ENCODE results near the gene ATP23. TPM values are rescaled to one million over a fixed set of nuclear protein-coding genes. Genes with fewer than 3 reads are reported as not detected.
A peak's percentile ranks its signal among the peaks of the same experiment; 100 is the strongest.

Gene ATP23
- total RNA-seq, 2 donors from 2014 or later, result 5.7 to 12.5 TPM

DNA sequence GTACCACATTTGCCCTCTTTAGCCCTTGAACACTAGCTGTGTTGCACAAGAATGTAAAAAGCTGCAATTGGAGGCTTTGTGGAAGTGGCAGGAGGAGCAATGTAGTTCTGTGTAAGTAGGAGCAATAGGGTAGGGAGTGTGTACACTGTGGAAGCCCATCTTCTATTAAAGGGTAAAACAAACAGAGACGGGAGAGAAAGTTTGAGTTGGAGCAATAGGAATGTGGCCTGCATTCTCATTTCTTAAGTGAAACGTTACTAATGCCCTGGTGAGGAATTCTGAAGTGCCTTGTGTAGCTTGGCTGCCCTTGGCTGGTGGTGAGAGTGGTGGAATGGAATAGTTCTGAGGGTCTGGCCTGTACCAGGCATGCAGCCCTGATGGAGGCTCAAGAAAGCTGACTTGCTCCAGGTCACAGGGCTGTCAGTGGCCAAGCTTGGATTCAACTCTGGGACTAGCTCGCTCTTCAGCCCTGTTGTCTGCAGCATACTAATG, 38.8 kb upstream of the ATP23 start:
- DNase-seq (ENCODE audit: low spot score) (no peak), ATAC-seq (no peak)
- Mint-ChIP-seq H3K4me1 (ENCODE audit: low read depth in 2 of 2) (peaks cover 21 to 30% of the 10 kb centered on the region in 2 donors), H3K36me3 (no peaks in the 10 kb centered on the region), H3K9me3 (no peaks in the 10 kb centered on the region), H3K27me3 (peaks cover 14 to 25% of the 10 kb centered on the region in 2 donors), H3K27ac (no peak overlapping the region), H3K4me3 (no peak overlapping the region)

- no peak overlapping the region for H3K27ac Mint-ChIP-seq
- no peak overlapping the region for H3K4me3 Mint-ChIP-seq
- peaks cover 14 to 26% of the 10 kb centered on the region in 2 donors for H3K27me3 Mint-ChIP-seq
- H3K4me1 Mint-ChIP-seq (ENCODE audit: low read depth in 2 of 2), result peaks cover 6 to 11% of the 10 kb centered on the region in 2 donors
- no peak for DNase-seq (ENCODE audit: low spot score)
- H3K36me3 Mint-ChIP-seq, result no peaks in the 10 kb centered on the region
- no peaks in the 10 kb centered on the region for H3K9me3 Mint-ChIP-seq
- ATAC-seq, result no peak
Observed at GRCh38 chr12:57904426-57904825, 36.9 kb upstream of the ATP23 start.

- peak; percentile 72 for DNase-seq (ENCODE audit: low spot score)
- peaks cover 16 to 31% of the 10 kb centered on the region in 2 donors for H3K27me3 Mint-ChIP-seq
- peaks cover 5 to 6% of the 10 kb centered on the region in 2 donors for H3K4me1 Mint-ChIP-seq (ENCODE audit: low read depth in 2 of 2)
- peak overlapping the region; percentile 12 to 38 for H3K27ac Mint-ChIP-seq
- ATAC-seq, result peak; percentile 94
- H3K9me3 Mint-ChIP-seq, result no peaks in the 10 kb centered on the region
- H3K4me3 Mint-ChIP-seq, result peak overlapping the region; percentile 46
- H3K36me3 Mint-ChIP-seq, result no peaks in the 10 kb centered on the region
Observed at GRCh38 chr12:57904848-57905811, 36.2 kb upstream of the ATP23 start.

- Mint-ChIP-seq H3K4me1 (ENCODE audit: low read depth in 2 of 2) (peaks cover 5 to 6% of the 10 kb centered on the region in 2 donors), H3K9me3 (no peaks in the 10 kb centered on the region), H3K36me3 (no peaks in the 10 kb centered on the region), H3K27ac (peak overlapping the region in 1 of 2 donors; percentile 38), H3K4me3 (no peak overlapping the region), H3K27me3 (peaks cover 19 to 31% of the 10 kb centered on the region in 2 donors)
- ATAC-seq (no peak), DNase-seq (ENCODE audit: low spot score) (no peak)
Observed at GRCh38 chr12:57905812-57906475, 35.4 kb upstream of the ATP23 start.

DNA sequence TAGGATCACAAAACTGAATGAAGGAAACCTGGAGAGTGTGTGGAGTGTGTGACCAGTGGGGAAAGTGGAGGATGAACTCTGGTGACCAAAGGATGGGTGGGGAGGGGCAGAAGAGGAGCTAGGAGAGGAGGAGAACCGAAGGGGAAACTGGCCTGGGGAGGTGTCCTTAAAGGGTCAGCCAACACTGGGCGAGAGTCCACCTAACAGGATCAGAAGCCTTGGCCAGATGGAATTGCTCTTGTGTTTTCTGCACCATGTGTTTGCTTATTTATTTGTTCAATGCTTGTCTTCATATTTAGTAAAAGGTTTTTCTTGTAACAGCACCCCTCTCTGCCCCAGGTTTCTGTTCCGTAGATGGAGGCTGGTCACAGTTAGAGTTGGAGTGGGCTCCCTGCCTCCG, 34.5 kb upstream of the ATP23 start:
- no peaks in the 10 kb centered on the region for H3K9me3 Mint-ChIP-seq
- H3K27ac Mint-ChIP-seq, result no peak overlapping the region
- H3K4me3 Mint-ChIP-seq, result no peak overlapping the region
- H3K4me1 Mint-ChIP-seq (ENCODE audit: low read depth in 2 of 2), result peaks cover 5 to 6% of the 10 kb centered on the region in 2 donors
- DNase-seq (ENCODE audit: low spot score), result no peak
- H3K27me3 Mint-ChIP-seq, result peaks cover 19 to 31% of the 10 kb centered on the region in 2 donors
- H3K36me3 Mint-ChIP-seq, result no peaks in the 10 kb centered on the region
- ATAC-seq, result no peak

- no peaks in the 10 kb centered on the region for H3K9me3 Mint-ChIP-seq
- DNase-seq (ENCODE audit: low spot score) (no peak), ATAC-seq (no peak)
- H3K27me3 Mint-ChIP-seq, result peaks cover 19 to 31% of the 10 kb centered on the region in 2 donors
- H3K4me1 Mint-ChIP-seq (ENCODE audit: low read depth in 2 of 2), result peaks cover 5 to 6% of the 10 kb centered on the region in 2 donors
- no peak overlapping the region for H3K27ac Mint-ChIP-seq
- no peak overlapping the region for H3K4me3 Mint-ChIP-seq
- no peaks in the 10 kb centered on the region for H3K36me3 Mint-ChIP-seq
Observed at GRCh38 chr12:57907281-57907680, 34.1 kb upstream of the ATP23 start.

- Mint-ChIP-seq H3K4me3 (no peak overlapping the region), H3K4me1 (ENCODE audit: low read depth in 2 of 2) (peaks cover 5 to 6% of the 10 kb centered on the region in 2 donors), H3K9me3 (no peaks in the 10 kb centered on the region), H3K27ac (no peak overlapping the region), H3K27me3 (peaks cover 19 to 31% of the 10 kb centered on the region in 2 donors), H3K36me3 (no peaks in the 10 kb centered on the region)
- DNase-seq (ENCODE audit: low spot score) (no peak), ATAC-seq (no peak)
Observed at GRCh38 chr12:57908511-57908910, 32.9 kb upstream of the ATP23 start.

- no peak overlapping the region for H3K4me3 Mint-ChIP-seq
- DNase-seq (ENCODE audit: low spot score) (no peak), ATAC-seq (no peak)
- no peaks in the 10 kb centered on the region for H3K36me3 Mint-ChIP-seq
- H3K27ac Mint-ChIP-seq, result no peak overlapping the region
- peaks cover 5 to 6% of the 10 kb centered on the region in 2 donors for H3K4me1 Mint-ChIP-seq (ENCODE audit: low read depth in 2 of 2)
- no peaks in the 10 kb centered on the region for H3K9me3 Mint-ChIP-seq
- peaks cover 19 to 31% of the 10 kb centered on the region in 2 donors for H3K27me3 Mint-ChIP-seq
Observed at GRCh38 chr12:57909056-57909455, 32.3 kb upstream of the ATP23 start.

GRCh38 chr12:57909611-57910010, 31.8 kb upstream of the ATP23 start:
- H3K4me1 Mint-ChIP-seq (ENCODE audit: low read depth in 2 of 2), result peaks cover 5 to 6% of the 10 kb centered on the region in 2 donors
- no peak for DNase-seq (ENCODE audit: low spot score)
- peaks cover 23 to 31% of the 10 kb centered on the region in 2 donors for H3K27me3 Mint-ChIP-seq
- no peaks in the 10 kb centered on the region for H3K9me3 Mint-ChIP-seq
- no peaks in the 10 kb centered on the region for H3K36me3 Mint-ChIP-seq
- no peak for ATAC-seq
- H3K27ac Mint-ChIP-seq, result no peak overlapping the region
- H3K4me3 Mint-ChIP-seq, result no peak overlapping the region

GRCh38 chr12:57918147-57918546, 23.2 kb upstream of the ATP23 start:
- H3K27me3 Mint-ChIP-seq, result peaks cover 0 to 7% of the 10 kb centered on the region in 2 donors
- H3K27ac Mint-ChIP-seq, result no peak overlapping the region
- no peaks in the 10 kb centered on the region for H3K9me3 Mint-ChIP-seq
- no peaks in the 10 kb centered on the region for H3K36me3 Mint-ChIP-seq
- ATAC-seq (no peak), DNase-seq (ENCODE audit: low spot score) (no peak)
- H3K4me1 Mint-ChIP-seq (ENCODE audit: low read depth in 2 of 2), result no peaks in the 10 kb centered on the region
- H3K4me3 Mint-ChIP-seq, result no peak overlapping the region

- Mint-ChIP-seq H3K27ac (no peak overlapping the region), H3K4me3 (no peak overlapping the region), H3K9me3 (no peaks in the 10 kb centered on the region), H3K4me1 (ENCODE audit: low read depth in 2 of 2) (no peaks in the 10 kb centered on the region), H3K36me3 (no peaks in the 10 kb centered on the region), H3K27me3 (no peaks in the 10 kb centered on the region)
- ATAC-seq, result no peak
- DNase-seq (ENCODE audit: low spot score), result no peak
Observed at GRCh38 chr12:57927086-57927485, 14.3 kb upstream of the ATP23 start.

GRCh38 chr12:57929092-57929830, 12.1 kb upstream of the ATP23 start:
- DNase-seq (ENCODE audit: low spot score) (no peak), ATAC-seq (no peak)
- H3K27me3 Mint-ChIP-seq, result no peaks in the 10 kb centered on the region
- H3K27ac Mint-ChIP-seq, result no peak overlapping the region
- peaks cover 0 to under 1% of the 10 kb centered on the region in 2 donors for H3K4me1 Mint-ChIP-seq (ENCODE audit: low read depth in 2 of 2)
- H3K9me3 Mint-ChIP-seq, result no peaks in the 10 kb centered on the region
- H3K4me3 Mint-ChIP-seq, result no peak overlapping the region
- H3K36me3 Mint-ChIP-seq, result no peaks in the 10 kb centered on the region

- Mint-ChIP-seq H3K4me3 (peak overlapping the region; percentile 95), H3K9me3 (no peaks in the 10 kb centered on the region), H3K27ac (peak overlapping the region; percentile 96 to 98), H3K36me3 (peaks cover 5% of the 10 kb centered on the region), H3K27me3 (no peaks in the 10 kb centered on the region), H3K4me1 (ENCODE audit: low read depth in 2 of 2) (peaks cover 25 to 44% of the 10 kb centered on the region in 2 donors)
- ATAC-seq (no peak), DNase-seq (ENCODE audit: low spot score) (no peak)
Observed at GRCh38 chr12:57934819-57935218, 6.5 kb upstream of the ATP23 start.

All from natural killer cell treated with Interleukin-12 subunit alpha and Interleukin-12 subunit beta and Interleukin-15 and Interleukin-18, amount 100 ng/mL, for 72 hours (primary cell).